Stimulated activated CD4-positive, alpha-beta T cell treated with anti-CD3 and anti-CD28 coated beads, Interleukin-4, amount 100 ng/mL, for 4 hours (primary cell): Measurements from ENCODE around the gene RNU6-8.
A peak's percentile ranks its signal among the peaks of the same experiment; 100 is the strongest.

ENCODE experiments used
- DNase-seq, 2 experiments: peaks; one replicate each; pipeline ENCODE4 v3.0.0-alpha.2; 2020

Gene RNU6-8

DNA sequence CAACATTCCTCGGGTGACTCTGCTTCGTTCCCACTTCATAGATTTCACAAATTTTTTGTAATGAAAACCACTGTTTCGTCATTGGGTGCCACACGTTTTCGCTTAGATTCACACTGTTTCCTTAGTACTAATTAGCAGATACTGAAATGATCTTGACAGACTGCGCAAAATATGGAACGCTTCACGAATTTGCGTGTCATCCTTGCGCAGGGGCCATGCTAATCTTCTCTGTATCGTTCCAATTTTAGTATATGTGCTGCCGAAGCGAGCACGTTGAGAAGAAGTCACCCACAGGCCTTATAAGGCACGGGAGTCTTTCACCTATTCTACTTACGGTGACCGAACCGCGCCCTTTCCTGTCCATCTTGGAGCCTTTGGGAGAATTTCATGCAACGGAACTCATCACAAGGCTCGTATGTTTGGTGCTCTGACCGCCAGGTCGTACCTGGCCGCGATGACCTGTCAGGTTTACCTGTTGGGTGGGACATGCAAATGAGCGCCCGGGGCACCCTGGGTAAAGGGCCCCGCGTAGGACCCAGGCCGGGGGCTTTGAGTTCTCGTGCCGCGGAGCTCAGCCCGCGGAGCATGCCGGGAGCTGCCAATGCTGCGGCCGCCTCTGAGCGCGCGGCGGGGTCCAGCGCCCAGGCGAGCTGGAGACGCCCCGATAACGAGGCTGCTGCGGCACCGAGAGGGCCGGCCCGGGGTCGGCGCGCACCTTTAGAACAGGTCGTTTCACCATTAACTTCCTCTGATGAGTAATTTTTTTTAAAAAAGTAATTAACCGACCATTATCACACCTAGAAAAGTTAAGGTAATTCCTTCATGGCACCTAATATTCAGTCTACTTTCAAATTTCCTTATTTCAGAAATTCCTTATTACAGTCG is at the start of gene RNU6-8:
RNU6-8 (minus strand) TSS at position 272 of the 885 bp plus-strand sequence.
- peak; percentile 84 to 89 for DNase-seq

DNA sequence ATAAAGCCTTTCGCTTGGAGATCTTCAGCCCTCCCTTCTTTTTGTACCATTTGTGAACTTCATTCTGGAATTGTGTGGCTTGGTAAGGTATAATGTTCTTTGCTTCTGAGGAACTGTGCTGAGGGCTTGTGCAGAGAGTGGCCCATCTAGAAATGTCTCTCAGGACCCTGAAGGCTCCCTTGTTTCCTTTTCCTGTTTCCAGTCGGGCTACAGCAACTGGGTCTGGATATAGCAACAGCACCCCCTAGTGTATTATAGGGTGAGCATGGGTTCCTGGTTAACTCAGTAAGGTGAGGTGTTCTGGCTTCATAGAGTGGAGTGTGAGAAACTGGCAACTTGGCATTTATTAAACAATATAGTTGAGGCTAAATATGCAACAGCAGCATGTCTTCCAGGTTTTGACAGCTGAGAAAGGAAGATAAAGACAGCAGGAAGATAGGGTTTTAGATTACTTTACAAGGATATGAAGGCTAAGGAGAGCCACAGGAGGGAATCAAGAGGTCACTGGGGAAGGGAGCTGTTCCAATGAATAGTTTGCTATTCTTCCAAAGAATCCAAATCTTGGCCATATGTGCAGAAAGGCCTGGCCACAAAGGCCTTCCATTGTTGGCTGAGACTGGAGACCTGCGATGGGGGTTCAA is 49.1 kb upstream of the RNU6-8 start:
- DNase-seq, result peak; percentile 2 to 48

- no peak for DNase-seq
Observed at GRCh38 chr14:32251530-32251929, 48.5 kb upstream of the RNU6-8 start.

DNA sequence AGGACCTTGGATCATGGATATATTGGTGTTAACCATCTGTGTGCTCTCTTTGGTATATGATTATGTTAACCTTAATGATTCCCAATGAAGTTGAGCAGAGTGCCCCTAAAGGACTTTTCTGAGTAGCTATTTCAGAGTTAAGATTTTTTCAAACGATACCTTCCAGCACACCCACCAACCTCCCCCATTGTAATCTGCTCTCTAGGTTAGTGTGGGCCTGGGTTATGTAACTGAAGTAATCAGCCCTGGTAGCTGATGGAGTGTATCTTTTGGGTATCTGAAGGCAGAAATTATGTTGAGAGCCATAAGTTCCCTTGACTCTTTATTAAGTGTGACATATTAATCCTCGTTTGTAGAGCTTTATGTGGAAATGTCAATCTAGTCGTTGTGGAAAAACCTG is 47.6 kb upstream of the RNU6-8 start:
- DNase-seq, result no peak

GRCh38 chr14:32249780-32250179 is 46.7 kb upstream of the RNU6-8 start:
- DNase-seq, result no peak

- DNase-seq, result no peak
Observed at GRCh38 chr14:32249371-32249770, 46.3 kb upstream of the RNU6-8 start.

GRCh38 chr14:32246751-32247150 is 43.7 kb upstream of the RNU6-8 start:
- no peak for DNase-seq

DNA sequence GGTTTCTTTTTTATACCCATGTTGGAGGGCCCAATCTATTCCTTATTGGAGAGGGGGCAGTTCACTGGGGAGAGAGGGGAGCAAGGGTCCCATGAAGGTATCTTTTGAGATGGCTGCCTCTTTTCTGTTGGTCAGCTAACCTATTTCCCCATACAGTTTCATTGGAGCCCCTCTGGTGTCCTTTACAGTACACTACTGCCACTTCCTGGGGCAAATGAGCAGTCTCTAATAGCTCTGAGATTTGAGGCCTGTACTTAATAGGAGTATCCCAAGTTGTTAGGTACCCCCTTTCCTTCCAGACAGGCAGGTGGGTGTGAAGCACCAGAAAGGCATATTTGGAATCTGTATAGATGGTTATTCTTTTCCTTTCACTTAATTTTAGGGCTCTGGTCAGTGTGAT is 41.3 kb upstream of the RNU6-8 start:
- no peak for DNase-seq

GRCh38 chr14:32233260-32233659 is 30.2 kb upstream of the RNU6-8 start:
- no peak for DNase-seq

GRCh38 chr14:32232481-32232880 is 29.4 kb upstream of the RNU6-8 start:
- DNase-seq, result no peak

GRCh38 chr14:32230695-32231280 is 27.7 kb upstream of the RNU6-8 start:
- no peak for DNase-seq

DNA sequence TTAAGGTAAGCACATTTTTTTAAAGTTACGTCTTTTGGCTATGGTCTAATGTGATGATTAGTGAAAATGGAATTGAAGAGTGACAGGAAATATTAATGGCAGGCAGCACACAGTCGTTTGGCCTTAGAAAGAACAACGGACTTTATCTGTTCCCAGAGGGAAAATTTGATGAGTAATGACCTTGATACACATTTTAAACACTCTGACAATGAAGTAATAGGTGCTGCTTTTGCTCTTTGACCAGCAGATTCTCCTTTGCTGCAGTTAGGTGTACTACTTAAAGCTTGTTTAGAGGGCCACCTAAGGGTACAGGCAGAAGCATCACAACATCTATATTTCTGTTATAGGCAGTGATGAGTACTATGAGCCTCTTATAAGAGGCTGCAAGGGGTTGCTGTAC is 27.1 kb upstream of the RNU6-8 start:
- DNase-seq, result no peak

- DNase-seq, result no peak
Observed at GRCh38 chr14:32226056-32226455, 23.0 kb upstream of the RNU6-8 start.

- DNase-seq, result no peak
Observed at GRCh38 chr14:32225378-32225920, 22.4 kb upstream of the RNU6-8 start.

GRCh38 chr14:32224737-32225377 is 21.8 kb upstream of the RNU6-8 start:
- no peak for DNase-seq

- no peak for DNase-seq
Observed at GRCh38 chr14:32217301-32217700, 14.2 kb upstream of the RNU6-8 start.

- DNase-seq, result no peak
Observed at GRCh38 chr14:32212833-32213232, 9.8 kb upstream of the RNU6-8 start.

- no peak for DNase-seq
Observed at GRCh38 chr14:32211068-32211404, 8.0 kb upstream of the RNU6-8 start.

- no peak for DNase-seq
Observed at GRCh38 chr14:32209471-32209870, 6.4 kb upstream of the RNU6-8 start.

- DNase-seq, result no peak
Observed at GRCh38 chr14:32208490-32208889, 5.4 kb upstream of the RNU6-8 start.

DNA sequence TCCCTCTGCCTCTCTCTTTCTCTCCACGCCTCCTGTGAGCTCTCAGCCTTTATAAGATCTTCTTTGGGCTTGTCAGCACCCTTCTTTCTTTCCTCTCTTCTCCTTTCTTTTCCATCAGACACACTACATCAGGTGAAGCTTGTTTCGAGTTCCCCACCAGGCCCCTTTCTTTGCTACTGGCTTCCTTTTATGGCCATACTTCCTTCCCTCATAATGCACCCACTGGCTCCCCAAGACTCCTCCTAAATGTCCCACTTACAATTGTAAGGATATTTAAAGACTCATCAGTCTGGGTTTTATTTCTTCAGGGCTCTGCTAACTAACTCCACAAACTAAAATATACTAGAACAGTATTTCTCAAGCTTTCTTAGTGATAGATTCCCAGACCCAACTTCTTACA is 3.5 kb upstream of the RNU6-8 start:
- no peak for DNase-seq

- DNase-seq, result no peak
Observed at GRCh38 chr14:32205984-32206383, 2.9 kb upstream of the RNU6-8 start.

GRCh38 chr14:32205554-32205953 is 2.5 kb upstream of the RNU6-8 start:
- DNase-seq, result no peak
